Cardiac muscle cell (in vitro differentiated cells and primary cell): Measurements from ENCODE around the gene TMED10. TPM values are rescaled to one million over a fixed set of nuclear protein-coding genes. Genes with fewer than 3 reads are reported as not detected.

ENCODE experiments used
- DNase-seq, 2 donors: peaks; one replicate each; pipeline versions ENCODE4 v3.0.0 to v3.0.0-alpha.2; 2010 to 2017; ENCODE audit warnings: low read depth in 1 of 2, low spot score in 1 of 2
- H3K27ac ChIP-seq: fragments of 200-600 bp; sonication (generic); 2 replicates; pipeline ENCODE4 v1.5.1; 2016
- H3K27me3 ChIP-seq: fragments of 200-600 bp; sonication (generic); 2 replicates; pipeline ENCODE4 v1.6.0; 2016; ENCODE audit warnings: control low read depth
- H3K36me3 ChIP-seq: fragments of 200-600 bp; sonication (generic); 2 replicates; pipeline ENCODE4 v1.5.1; 2016; ENCODE audit warnings: control low read depth
- H3K4me1 ChIP-seq: fragments of 200-600 bp; sonication (generic); 2 replicates; pipeline ENCODE4 v1.8.1; 2017; ENCODE audit warnings: low read depth, mild to moderate bottlenecking, mixed run types
- H3K4me3 ChIP-seq: fragments of 200-600 bp; sonication (generic); 2 replicates; pipeline ENCODE4 v1.5.1; 2016; ENCODE audit warnings: mild to moderate bottlenecking
- H3K9me3 ChIP-seq: fragments of 200-600 bp; sonication (generic); 2 replicates; pipeline ENCODE4 v1.5.1; 2017; ENCODE audit warnings: low read depth, mild to moderate bottlenecking, control low read depth
- CTCF ChIP-seq: IDR thresholded peaks from 2 replicates; pipeline ENCODE4 v1.5.1; 2012; ENCODE audit warnings: low read depth, mild to moderate bottlenecking, low read length
- polyA plus RNA-seq: library from polyadenylated mRNA; unstranded; fragments of >200 nt; fragmentation: Nextera tagmentation; extraction: Ambion mirVana; gene quantifications from 2 replicates; pipeline ENCODE4 v1.2.1, GENCODE V29; 2016
- total RNA-seq: library from RNA; depleted of rRNA; stranded (reverse); fragments of >200 nt; gene quantifications from 2 replicates; pipeline ENCODE4 v1.2.3, GENCODE V29; 2016

The TMED10 gene
- total RNA-seq: 158 and 206 TPM in 2 replicates
- 259 and 295 TPM in 2 replicates for polyA plus RNA-seq

- H3K9me3 ChIP-seq: no peaks in the 10 kb centered on the region
- H3K4me1 ChIP-seq: peaks cover 11% of the 10 kb centered on the region
- H3K4me3 ChIP-seq: peak within 1 kb of the TSS; percentile 66
- peak within 1 kb of the TSS; percentile 98 for H3K27ac ChIP-seq
- TF ChIP-seq CTCF: no peak
- H3K27me3 ChIP-seq: no peaks in the 10 kb centered on the region
- DNase-seq: peak; percentile 93 to 95
- H3K36me3 ChIP-seq: no peaks in the 10 kb centered on the region
Observed at GRCh38 chr14:75176142-75176820, at the start of gene TMED10. TMED10 (minus strand) TSS chr14:75176612; CDS start chr14:75176579, 33 bp downstream.

GRCh38 chr14:75224561-75224960 is 48.1 kb upstream of the TMED10 start:
- DNase-seq: no peak
- Histone ChIP-seq H3K9me3 (no peaks in the 10 kb centered on the region), H3K27ac (no peak overlapping the region), H3K27me3 (no peaks in the 10 kb centered on the region), H3K36me3 (no peaks in the 10 kb centered on the region), H3K4me3 (no peak overlapping the region), H3K4me1 (peaks cover 6% of the 10 kb centered on the region)
- no peak for TF ChIP-seq CTCF

- DNase-seq: peak in 1 of 2 donors; percentile 34
- Histone ChIP-seq H3K27me3 (no peaks in the 10 kb centered on the region), H3K27ac (peak overlapping the region; percentile 38), H3K36me3 (no peaks in the 10 kb centered on the region), H3K4me1 (peaks cover 6% of the 10 kb centered on the region), H3K4me3 (no peak overlapping the region), H3K9me3 (no peaks in the 10 kb centered on the region)
- TF ChIP-seq CTCF: no peak
Observed at GRCh38 chr14:75223664-75224154, 47.3 kb upstream of the TMED10 start.

- H3K4me1 ChIP-seq: peaks cover 6% of the 10 kb centered on the region
- no peaks in the 10 kb centered on the region for H3K36me3 ChIP-seq
- no peaks in the 10 kb centered on the region for H3K9me3 ChIP-seq
- no peak overlapping the region for H3K27ac ChIP-seq
- H3K4me3 ChIP-seq: no peak overlapping the region
- TF ChIP-seq CTCF: no peak
- peak in 1 of 2 donors; percentile 87 for DNase-seq
- no peaks in the 10 kb centered on the region for H3K27me3 ChIP-seq
Observed at GRCh38 chr14:75222208-75222701, 45.8 kb upstream of the TMED10 start.

DNA sequence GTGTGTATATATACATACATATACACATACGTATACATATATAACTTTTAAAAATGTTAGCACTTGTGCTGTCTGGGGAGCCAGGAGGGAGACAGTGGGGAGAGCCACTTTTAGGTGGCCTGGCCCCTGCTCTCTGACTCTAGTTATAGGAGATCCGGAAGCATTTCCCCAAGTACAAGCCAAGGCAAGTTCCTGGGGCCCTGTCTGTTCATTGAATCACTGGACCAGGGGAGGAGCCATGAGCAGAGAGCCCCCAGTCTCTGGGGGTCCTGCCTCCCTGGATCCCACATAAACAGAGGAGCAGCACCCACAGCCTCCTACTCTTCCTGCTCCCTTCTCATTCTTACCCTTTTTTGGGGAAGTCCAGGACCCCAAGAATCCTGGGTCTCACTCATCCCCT is 45.4 kb upstream of the TMED10 start:
- H3K4me3 ChIP-seq: no peak overlapping the region
- DNase-seq: no peak
- H3K36me3 ChIP-seq: no peaks in the 10 kb centered on the region
- peaks cover 6% of the 10 kb centered on the region for H3K4me1 ChIP-seq
- no peaks in the 10 kb centered on the region for H3K9me3 ChIP-seq
- H3K27me3 ChIP-seq: no peaks in the 10 kb centered on the region
- H3K27ac ChIP-seq: no peak overlapping the region
- TF ChIP-seq CTCF: no peak
